Islet precursor cell (in vitro differentiated cells): ENCODE measurements around the gene PLPP2.
"Not testable (repeated sequence)": the region's sequence is repeated elsewhere in the genome, so short reads cannot be mapped to it uniquely, and the experiment has no call there.

Source experiments
- DNase-seq: peaks from one replicate; pipeline ENCODE4 v3.0.0-alpha.2; 2018

Gene PLPP2

GRCh38 chr19:262125-262524 lies 29.1 kb downstream of the PLPP2 start:
- no peak for DNase-seq

- DNase-seq: not testable (repeated sequence)
Measured at GRCh38 chr19:256804-257203, 34.4 kb downstream of the PLPP2 start.

GRCh38 chr19:252421-253186 lies 38.6 kb downstream of the PLPP2 start:
- not testable (repeated sequence) for DNase-seq

- no peak for DNase-seq
Measured at GRCh38 chr19:246551-246950, 44.7 kb downstream of the PLPP2 start.

- DNase-seq: not testable (repeated sequence)
Measured at GRCh38 chr19:245900-246299, 45.3 kb downstream of the PLPP2 start.

GRCh38 chr19:245457-245856 lies 45.7 kb downstream of the PLPP2 start:
- no peak for DNase-seq
